Omental fat pad (tissue), 4 donors: ENCODE measurements around the gene MEF2C. TPM values are rescaled to one million over a fixed set of nuclear protein-coding genes. Genes with fewer than 3 reads are reported as not detected.

Experiments used
- ATAC-seq: fragments of 150-250 bp; one replicate; pipeline ENCODE4 v1.9.1; 2016; ENCODE audit warnings: mild to moderate bottlenecking, moderate library complexity; ENCODE audit not compliant: low FRiP score
- DNase-seq: peaks from one replicate; pipeline ENCODE4 v3.0.0-alpha.2; 2019; ENCODE audit warnings: low spot score
- CTCF ChIP-seq, 3 donors: fragments of 450-650 bp; IDR thresholded peaks; one replicate each; pipeline ENCODE4 v1.5.1; 2016 to 2017; ENCODE audit warnings: antibody characterized with exemption in 3 of 3, mild to moderate bottlenecking in 3 of 3, moderate library complexity in 2 of 3
- total RNA-seq, 4 donors: library from RNA; depleted of rRNA; stranded (reverse); fragments of >200 nt; gene quantifications; one replicate each; pipeline ENCODE4 v1.1.0, GENCODE V29; 2016

The MEF2C gene
- total RNA-seq, 4 donors from 2014 or later = 25.4 to 97.7 (median 44.0) TPM

GRCh38 chr5:88816195-88816594 is 66.8 kb downstream of the MEF2C start:
- ATAC-seq (no peak), DNase-seq (no peak)
- TF ChIP-seq CTCF (IDR thresholded peaks at IDR 0.05) = no peak

GRCh38 chr5:88815050-88815789 is 67.8 kb downstream of the MEF2C start:
- no peak for TF ChIP-seq CTCF (IDR thresholded peaks at IDR 0.05)
- DNase-seq = no peak
- no peak for ATAC-seq

GRCh38 chr5:88813805-88814575 is 69.0 kb downstream of the MEF2C start:
- TF ChIP-seq CTCF (IDR thresholded peaks at IDR 0.05) = no peak
- ATAC-seq (no peak), DNase-seq (no peak)

GRCh38 chr5:88813244-88813643 is 69.7 kb downstream of the MEF2C start:
- no peak for TF ChIP-seq CTCF (IDR thresholded peaks at IDR 0.05)
- ATAC-seq (no peak), DNase-seq (no peak)

- ATAC-seq (no peak), DNase-seq (no peak)
- no peak for TF ChIP-seq CTCF (IDR thresholded peaks at IDR 0.05)
These were observed 74.8 kb downstream of the MEF2C start for GRCh38 chr5:88808153-88808552.

GRCh38 chr5:88807327-88807726 is 75.7 kb downstream of the MEF2C start:
- ATAC-seq = no peak
- DNase-seq = no peak
- TF ChIP-seq CTCF (IDR thresholded peaks at IDR 0.05) = no peak
